Loucy (cell line): ENCODE measurements around the gene ITGB3.

Experiments used
- CTCF ChIP-seq: fragments of 200-600 bp; sonication (generic); conservative IDR thresholded peaks from 2 replicates; pipeline ENCODE4 v1.5.1; 2014; ENCODE audit warnings: mild to moderate bottlenecking, antibody characterized with exemption, low read length
- EZH2phosphoT487 ChIP-seq: fragments of 200-600 bp; IDR thresholded peaks from 2 replicates; pipeline ENCODE4 v1.6.1; 2018; ENCODE audit warnings: antibody characterized with exemption, mild to moderate bottlenecking, moderate library complexity, borderline replicate concordance

- TF ChIP-seq CTCF (no peak), EZH2phosphoT487 (no peak)
These were observed 14.0 kb upstream of the ITGB3 start for GRCh38 chr17:47239619-47239966.
